Measurements from ENCODE around the gene ZNF688. TPM values are rescaled to one million over a fixed set of nuclear protein-coding genes. Genes with fewer than 3 reads are reported as not detected.
"Not testable (repeated sequence)": the region's sequence is repeated elsewhere in the genome, so short reads cannot be mapped to it uniquely, and the experiment has no call there.

ZNF688 gene
- total RNA-seq, 6 experiments from 2014 or later = 4.0 to 11.5 (median 6.5) TPM

DNA sequence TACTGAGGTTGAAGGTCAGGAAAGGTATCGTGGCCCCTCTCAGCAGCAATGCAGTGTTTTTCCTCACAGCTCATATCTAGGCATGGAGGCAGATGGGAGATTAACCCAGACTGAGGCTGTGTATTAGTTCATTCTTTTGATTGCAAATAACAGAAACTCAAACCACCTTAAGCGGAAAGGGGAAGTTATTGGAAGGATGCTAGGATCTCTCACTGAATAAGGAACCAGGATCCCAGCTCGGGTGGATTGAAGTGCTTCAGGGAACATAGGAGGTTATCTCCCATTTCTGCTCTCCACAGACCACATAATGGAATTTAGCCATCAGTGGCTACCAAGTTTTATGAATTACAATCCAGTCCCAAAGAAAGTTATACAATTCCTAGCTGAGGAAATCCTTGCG, 30.5 kb upstream of the ZNF688 start:
- no peak for DNase-seq
- intact Hi-C loops (cut with DNase I) = no loop called here
- no peak overlapping the region for H3K27ac ChIP-seq
- no peak for TF ChIP-seq POLR2A (IDR thresholded peaks at IDR 0.05)
- TF ChIP-seq, protein P1, sequence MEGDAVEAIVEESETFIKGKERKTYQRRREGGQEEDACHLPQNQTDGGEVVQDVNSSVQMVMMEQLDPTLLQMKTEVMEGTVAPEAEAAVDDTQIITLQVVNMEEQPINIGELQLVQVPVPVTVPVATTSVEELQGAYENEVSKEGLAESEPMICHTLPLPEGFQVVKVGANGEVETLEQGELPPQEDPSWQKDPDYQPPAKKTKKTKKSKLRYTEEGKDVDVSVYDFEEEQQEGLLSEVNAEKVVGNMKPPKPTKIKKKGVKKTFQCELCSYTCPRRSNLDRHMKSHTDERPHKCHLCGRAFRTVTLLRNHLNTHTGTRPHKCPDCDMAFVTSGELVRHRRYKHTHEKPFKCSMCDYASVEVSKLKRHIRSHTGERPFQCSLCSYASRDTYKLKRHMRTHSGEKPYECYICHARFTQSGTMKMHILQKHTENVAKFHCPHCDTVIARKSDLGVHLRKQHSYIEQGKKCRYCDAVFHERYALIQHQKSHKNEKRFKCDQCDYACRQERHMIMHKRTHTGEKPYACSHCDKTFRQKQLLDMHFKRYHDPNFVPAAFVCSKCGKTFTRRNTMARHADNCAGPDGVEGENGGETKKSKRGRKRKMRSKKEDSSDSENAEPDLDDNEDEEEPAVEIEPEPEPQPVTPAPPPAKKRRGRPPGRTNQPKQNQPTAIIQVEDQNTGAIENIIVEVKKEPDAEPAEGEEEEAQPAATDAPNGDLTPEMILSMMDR (IDR thresholded peaks at IDR 0.05) = no peak
- ATAC-seq = no peak
- peaks cover 0 to 8% (median 5%) of the 10 kb centered on the region in 4 donors for H3K36me3 ChIP-seq
- 50% methylated on average over 3 of the region's 4 CpGs for WGBS (ENCODE audit: insufficient coverage, low coverage, low lambda C conversion rate, missing lambda C conversion rate)
- H3K4me3 ChIP-seq = no peak overlapping the region
- H3K27me3 ChIP-seq = no peaks in the 10 kb centered on the region
- H3K9me3 ChIP-seq = no peaks in the 10 kb centered on the region
- H3K4me1 ChIP-seq = peaks cover 0 to 28% (median 14%) of the 10 kb centered on the region in 4 donors

DNA sequence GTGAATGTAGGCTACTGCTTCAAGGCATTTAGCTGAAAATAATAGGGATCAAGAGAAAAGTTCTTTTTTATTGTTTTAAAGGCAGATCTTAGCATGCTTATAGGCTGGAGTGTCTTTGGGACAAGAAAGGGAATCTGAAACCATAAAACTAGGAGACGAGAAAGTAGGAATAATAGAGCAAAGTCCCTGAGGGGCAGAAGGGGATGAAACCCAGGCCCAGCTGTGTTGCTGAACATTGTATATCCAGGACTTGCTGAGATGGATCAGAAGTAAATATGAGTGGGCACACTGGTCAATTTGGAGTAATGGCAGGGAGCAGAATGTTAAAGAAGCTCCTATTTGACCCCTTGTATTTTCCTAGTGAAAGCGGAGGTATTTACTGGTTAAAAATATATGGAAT, 29.4 kb upstream of the ZNF688 start:
- H3K27me3 ChIP-seq = no peaks in the 10 kb centered on the region
- no peaks in the 10 kb centered on the region for H3K9me3 ChIP-seq
- peaks cover 0 to 28% (median 14%) of the 10 kb centered on the region in 4 donors for H3K4me1 ChIP-seq
- H3K27ac ChIP-seq = no peak overlapping the region
- WGBS (ENCODE audit: insufficient coverage, low coverage, low lambda C conversion rate, missing lambda C conversion rate) = 90% methylated on average over 1 of the region's 2 CpGs
- DNase-seq (no peak), ATAC-seq (no peak)
- H3K4me3 ChIP-seq = no peak overlapping the region
- TF ChIP-seq, protein P1 (IDR thresholded peaks at IDR 0.05) = no peak
- no peak for TF ChIP-seq POLR2A (IDR thresholded peaks at IDR 0.05)
- intact Hi-C loops (cut with DNase I) = no loop called here
- peaks cover 0 to 7% (median 2%) of the 10 kb centered on the region in 4 donors for H3K36me3 ChIP-seq

DNA sequence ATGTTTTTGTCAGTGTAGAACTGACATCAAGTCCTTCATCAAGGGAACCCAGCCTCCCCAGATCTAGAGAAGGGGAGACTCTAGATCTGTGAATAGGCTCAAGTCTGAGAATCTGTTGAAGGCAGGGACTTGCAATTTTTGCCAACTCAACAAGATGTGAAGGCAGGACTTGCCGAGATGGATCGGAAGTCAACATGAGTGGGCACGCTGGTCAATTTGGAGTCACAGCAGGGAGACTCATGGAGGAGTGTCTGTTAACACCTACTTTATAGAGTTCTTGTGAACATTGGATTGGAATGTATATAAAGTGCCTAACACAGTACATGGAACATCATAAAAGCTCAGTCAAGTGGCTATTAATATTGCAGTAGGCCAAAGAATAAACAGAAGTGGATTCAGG, 28.7 kb upstream of the ZNF688 start:
- no peak overlapping the region for H3K4me3 ChIP-seq
- ATAC-seq = no peak
- intact Hi-C loops (cut with DNase I) = no loop called here
- no peaks in the 10 kb centered on the region for H3K27me3 ChIP-seq
- no peak for TF ChIP-seq POLR2A (IDR thresholded peaks at IDR 0.05)
- TF ChIP-seq, protein P1 (IDR thresholded peaks at IDR 0.05) = no peak
- H3K36me3 ChIP-seq = peaks cover 0 to 2% (median 0%) of the 10 kb centered on the region in 4 donors
- H3K9me3 ChIP-seq = no peaks in the 10 kb centered on the region
- 91% methylated on average over 3 of the region's 3 CpGs for WGBS (ENCODE audit: insufficient coverage, low coverage, low lambda C conversion rate, missing lambda C conversion rate)
- no peak for DNase-seq
- H3K4me1 ChIP-seq = peaks cover 0 to 23% (median 10%) of the 10 kb centered on the region in 4 donors
- no peak overlapping the region for H3K27ac ChIP-seq

DNA sequence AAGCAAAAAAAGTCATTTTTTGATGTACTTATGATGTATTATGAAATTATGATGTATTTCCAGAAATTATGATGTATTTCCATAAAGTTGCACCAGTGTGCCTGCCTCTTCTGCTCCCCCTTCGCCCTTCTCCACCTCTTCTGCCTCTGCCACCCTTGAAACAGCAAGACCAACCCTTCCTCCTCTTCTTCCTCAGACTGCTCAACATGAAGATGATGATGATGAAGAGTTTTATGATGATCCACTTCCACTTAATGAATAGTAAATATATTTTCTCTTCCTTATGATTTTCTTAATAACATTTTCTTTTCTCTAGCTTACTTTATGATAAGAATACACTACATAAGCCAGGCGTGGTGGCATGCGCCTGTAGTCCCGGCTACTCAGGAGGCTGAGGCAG, 21.4 kb upstream of the ZNF688 start:
- Histone ChIP-seq H3K27ac (no peak overlapping the region), H3K4me1 (no peaks in the 10 kb centered on the region), H3K27me3 (no peaks in the 10 kb centered on the region), H3K9me3 (no peaks in the 10 kb centered on the region), H3K4me3 (no peak overlapping the region), H3K36me3 (no peaks in the 10 kb centered on the region)
- DNase-seq = no peak
- intact Hi-C loops (cut with DNase I) = no loop called here
- TF ChIP-seq POLR2A (IDR thresholded peaks at IDR 0.05) = no peak
- TF ChIP-seq, protein P1 (IDR thresholded peaks at IDR 0.05) = no peak
- ATAC-seq = no peak
- 95% methylated on average over 4 of the region's 4 CpGs for WGBS (ENCODE audit: insufficient coverage, low coverage, low lambda C conversion rate, missing lambda C conversion rate)

DNA sequence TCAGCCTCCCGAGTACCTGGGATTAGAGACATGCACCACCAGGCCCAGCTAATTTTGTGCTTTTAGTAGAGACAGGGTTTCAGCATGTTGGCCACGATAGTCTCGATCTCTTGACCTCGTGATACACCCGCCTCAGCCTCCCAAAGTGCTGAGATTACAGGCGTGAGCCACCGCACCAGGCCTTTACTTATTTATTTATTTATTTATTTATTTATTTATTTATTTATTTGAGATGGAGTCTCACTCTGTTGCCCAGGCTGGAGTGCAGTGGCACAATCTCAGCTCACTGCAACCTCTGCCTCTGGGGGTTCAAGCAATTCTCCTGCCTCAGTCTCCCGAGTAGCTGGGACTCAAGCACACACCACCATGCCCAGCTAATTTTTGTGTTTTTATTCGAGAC, 19.4 kb upstream of the ZNF688 start:
- H3K36me3 ChIP-seq; H3K27ac ChIP-seq; H3K4me3 ChIP-seq; H3K27me3 ChIP-seq; H3K4me1 ChIP-seq; ATAC-seq; DNase-seq; intact Hi-C loops (cut with DNase I); H3K9me3 ChIP-seq: not testable (repeated sequence)
- 97% methylated on average over 9 of the region's 9 CpGs for WGBS (ENCODE audit: insufficient coverage, low coverage, low lambda C conversion rate, missing lambda C conversion rate)

DNA sequence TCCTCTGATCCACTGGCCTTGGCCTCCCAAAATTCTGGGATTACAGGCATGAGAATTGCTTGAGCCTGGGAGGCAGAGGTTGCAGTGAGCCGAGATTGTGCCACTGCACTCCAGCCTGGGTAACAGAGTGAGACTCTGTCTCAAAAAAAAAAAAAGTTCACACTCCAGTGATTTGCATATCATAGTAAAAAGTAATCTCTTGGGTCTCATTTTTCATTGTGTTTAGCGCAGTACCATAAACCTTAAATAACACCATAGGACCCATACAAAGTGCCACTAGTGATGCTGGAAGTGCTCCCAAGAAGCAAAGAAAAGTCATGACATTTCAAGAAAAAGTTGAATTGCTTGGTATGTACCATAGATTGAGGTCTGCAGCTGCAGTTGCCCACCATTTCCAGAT, 18.1 kb upstream of the ZNF688 start:
- ATAC-seq; H3K27ac ChIP-seq; DNase-seq; H3K9me3 ChIP-seq; H3K27me3 ChIP-seq; H3K4me3 ChIP-seq; intact Hi-C loops (cut with DNase I); H3K36me3 ChIP-seq; H3K4me1 ChIP-seq: not testable (repeated sequence)
- WGBS (ENCODE audit: insufficient coverage, low coverage, low lambda C conversion rate, missing lambda C conversion rate) = 100% methylated on average over 2 of the region's 2 CpGs

Measured in right lobe of liver (tissue), 6 donors.